Inferior parietal cortex (tissue), 1 donor: ENCODE measurements around the gene IST1.

Experiments used
- DNase-seq: peaks from one replicate; pipeline ENCODE4 v3.0.0-alpha.2; 2016; ENCODE audit errors: extremely low spot score

IST1 gene

GRCh38 chr16:71963125-71963875, 68.0 kb downstream of the IST1 start:
- no peak for DNase-seq

DNA sequence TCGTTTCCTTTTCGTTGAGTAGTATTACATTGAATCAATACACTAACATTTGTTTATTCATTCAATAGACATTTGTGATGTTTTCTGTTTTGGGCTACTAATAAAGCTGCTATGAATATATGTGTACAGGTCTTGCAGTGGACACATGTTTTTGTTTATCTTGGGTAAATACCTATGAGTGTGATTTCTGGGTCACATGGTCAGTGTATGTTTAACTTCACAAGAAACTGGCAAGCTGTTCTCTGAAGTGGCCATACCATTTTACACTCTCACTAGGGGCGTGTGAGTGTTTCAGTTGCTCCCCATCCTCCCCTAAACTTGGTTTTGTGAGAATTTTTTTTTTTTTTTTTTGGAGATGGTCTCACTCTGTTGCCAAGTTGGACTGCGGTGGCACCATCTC, 69.9 kb downstream of the IST1 start:
- DNase-seq = no peak

GRCh38 chr16:71966932-71967331, 71.6 kb downstream of the IST1 start:
- DNase-seq = no peak

- no peak for DNase-seq
Observed at GRCh38 chr16:71969353-71969752, 74.0 kb downstream of the IST1 start.

- DNase-seq = no peak
Observed at GRCh38 chr16:71971571-71971970, 76.2 kb downstream of the IST1 start.

- no peak for DNase-seq
Observed at GRCh38 chr16:71972356-71972755, 77.0 kb downstream of the IST1 start.

GRCh38 chr16:71973001-71973400, 77.7 kb downstream of the IST1 start:
- DNase-seq = no peak

DNA sequence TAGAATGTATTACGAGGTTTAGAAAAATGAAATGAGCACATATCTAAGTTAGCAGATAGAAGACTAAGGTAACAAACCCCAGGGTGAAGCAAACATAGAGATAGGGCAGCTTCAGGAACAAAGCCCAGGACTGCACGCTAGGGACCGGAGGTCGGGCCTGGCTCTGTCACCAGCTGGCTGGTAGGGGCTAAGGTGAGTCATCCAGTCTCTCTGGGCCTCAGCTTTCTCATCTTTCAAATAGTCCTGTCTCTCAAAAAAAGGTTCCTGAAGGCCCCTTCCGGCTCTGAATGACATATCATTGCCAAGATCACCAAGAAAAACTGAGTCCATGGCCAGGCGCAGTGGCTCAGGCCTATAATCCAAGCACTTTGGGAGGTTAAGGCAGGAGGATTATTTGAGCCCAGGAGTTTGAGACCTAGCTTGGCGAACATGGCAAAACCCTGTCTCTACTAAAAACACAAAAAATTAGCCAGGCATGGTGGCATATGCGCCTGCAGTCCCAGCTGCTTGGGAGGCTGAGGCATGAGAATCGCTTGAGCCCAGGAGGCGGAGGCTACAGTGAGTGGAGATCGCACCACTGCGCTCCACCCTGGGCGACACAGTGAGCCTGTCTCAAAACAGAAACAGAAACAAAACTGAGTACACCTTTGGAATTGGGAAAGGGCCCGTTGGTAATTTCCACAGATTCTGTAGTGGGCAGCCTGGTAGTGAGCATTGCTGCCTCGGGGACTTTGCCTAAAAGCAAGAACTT, 78.9 kb downstream of the IST1 start:
- no peak for DNase-seq
